GM21423 (cell line): ENCODE results near the gene NOL6.
"Not testable (repeated sequence)": the region's sequence is repeated elsewhere in the genome, so short reads cannot be mapped to it uniquely, and the experiment has no call there.

Experiments
- ATAC-seq: cut with Tn5 transposase; IDR thresholded peaks from one replicate; pipeline ENCODE4 v1.9.1; 2021; ENCODE audit warnings: mild to moderate bottlenecking, moderate library complexity; ENCODE audit not compliant: unreplicated experiment

NOL6 gene

GRCh38 chr9:33472171-33472880, 1.4 kb downstream of the NOL6 start:
- no peak for ATAC-seq

- ATAC-seq: no peak
Measured at GRCh38 chr9:33471361-33471760, 2.4 kb downstream of the NOL6 start.

- ATAC-seq: no peak
Measured at GRCh38 chr9:33469891-33470290, 3.8 kb downstream of the NOL6 start.

GRCh38 chr9:33468797-33469621, 4.7 kb downstream of the NOL6 start:
- ATAC-seq: no peak

- no peak for ATAC-seq
Measured at GRCh38 chr9:33468215-33468730, 5.5 kb downstream of the NOL6 start.

GRCh38 chr9:33467526-33467925, 6.2 kb downstream of the NOL6 start:
- ATAC-seq: no peak

GRCh38 chr9:33466565-33467495, 6.9 kb downstream of the NOL6 start:
- ATAC-seq: no peak

GRCh38 chr9:33465596-33466564, 7.8 kb downstream of the NOL6 start:
- ATAC-seq: no peak

- ATAC-seq: no peak
Measured at GRCh38 chr9:33465096-33465495, 8.6 kb downstream of the NOL6 start.

- ATAC-seq: no peak
Measured at GRCh38 chr9:33464045-33464636, 9.6 kb downstream of the NOL6 start.

- ATAC-seq: no peak
Measured at GRCh38 chr9:33463151-33463550, 10.6 kb downstream of the NOL6 start.

GRCh38 chr9:33461492-33461891, 12.2 kb downstream of the NOL6 start:
- ATAC-seq: no peak

- no peak for ATAC-seq
Measured at GRCh38 chr9:33460854-33461253, 12.9 kb downstream of the NOL6 start.

- no peak for ATAC-seq
Measured at GRCh38 chr9:33459115-33459514, 14.6 kb downstream of the NOL6 start.

- no peak for ATAC-seq
Measured at GRCh38 chr9:33458444-33458843, 15.3 kb downstream of the NOL6 start.

GRCh38 chr9:33455945-33456344, 17.8 kb downstream of the NOL6 start:
- no peak for ATAC-seq

GRCh38 chr9:33455456-33455855, 18.3 kb downstream of the NOL6 start:
- ATAC-seq: not testable (repeated sequence)

- not testable (repeated sequence) for ATAC-seq
Measured at GRCh38 chr9:33454661-33455026, 19.1 kb downstream of the NOL6 start.

- no peak for ATAC-seq
Measured at GRCh38 chr9:33453999-33454660, 19.6 kb downstream of the NOL6 start.
